Esophagus squamous epithelium (tissue), 5 donors: ENCODE results near the gene MYOCD. TPM values are rescaled to one million over a fixed set of nuclear protein-coding genes. Genes with fewer than 3 reads are reported as not detected.

Source experiments
- DNase-seq: peaks from one replicate; lab custom pipeline; 2025; lab: John Stamatoyannopoulos, UW
- H3K27ac ChIP-seq, 4 donors: fragments of 200-600 bp; sonication (generic); one replicate each; pipeline ENCODE4 v1.5.1; 2016 to 2019; ENCODE audit warnings: mild to moderate bottlenecking in 1 of 4
- H3K27me3 ChIP-seq, 4 donors: fragments of 200-600 bp; sonication (generic); 1 replicate in 3 of 4; 2 replicates in 1 of 4; pipeline versions ENCODE4 v1.5.1 to v1.6.0; 2017 to 2021; ENCODE audit warnings: antibody characterized with exemption in 1 of 4
- H3K36me3 ChIP-seq, 3 donors: fragments of 200-600 bp; sonication (generic); one replicate each; pipeline ENCODE4 v1.5.1; 2016 to 2019
- H3K4me1 ChIP-seq, 3 donors: fragments of 200-600 bp; sonication (generic); one replicate each; pipeline ENCODE4 v1.5.1; 2017 to 2019
- H3K4me3 ChIP-seq, 4 donors: fragments of 200-600 bp; sonication (generic); 1 replicate in 3 of 4; 2 replicates in 1 of 4; pipeline ENCODE4 v1.5.1; 2016 to 2019; ENCODE audit warnings: mild to moderate bottlenecking in 2 of 4, moderate library complexity in 1 of 4
- H3K9me3 ChIP-seq, 3 donors: fragments of 200-600 bp; sonication (generic); one replicate each; pipeline ENCODE4 v1.5.1; 2016 to 2019
- POLR2A ChIP-seq, 4 donors: fragments of 450-650 bp; IDR thresholded peaks; one replicate each; pipeline ENCODE4 v1.6.1; 2017; ENCODE audit warnings: antibody characterized with exemption in 4 of 4, mild to moderate bottlenecking in 4 of 4, moderate library complexity in 3 of 4
- WGBS, 2 donors: methylation state at CpG; one replicate each; pipeline ENCODE4 v1.1.5; 2018; 5-methylcytosine and 5-hydroxymethylcytosine counted together
- intact Hi-C: fragments of 100-400 bp; cut with DNase I; formaldehyde crosslinking; loops from one replicate; pipeline ENCODE4 v1.15.0; 2022
- total RNA-seq, 4 donors: library from RNA; depleted of rRNA; stranded (reverse); fragments of >200 nt; gene quantifications; one replicate each; pipeline ENCODE4 v1.1.0, GENCODE V29; 2016
- TF ChIP-seq, protein P1 (sequence below), 6 experiments: fragments of 450-650 bp in 4 of 6; fragments of 200-600 bp in 2 of 6; sonication (generic) in 2 of 6; IDR thresholded peaks; one replicate each; pipeline ENCODE4 v1.5.1; 2016 to 2019; ENCODE audit warnings: antibody characterized with exemption in 6 of 6, mild to moderate bottlenecking in 4 of 6, moderate library complexity in 4 of 6
- donor health status: DM: yes; HTN: yes; CAD: no.

MYOCD gene
- total RNA-seq, 4 donors from 2014 or later, result 2.3 to 27.5 (median 7.8) TPM

DNA sequence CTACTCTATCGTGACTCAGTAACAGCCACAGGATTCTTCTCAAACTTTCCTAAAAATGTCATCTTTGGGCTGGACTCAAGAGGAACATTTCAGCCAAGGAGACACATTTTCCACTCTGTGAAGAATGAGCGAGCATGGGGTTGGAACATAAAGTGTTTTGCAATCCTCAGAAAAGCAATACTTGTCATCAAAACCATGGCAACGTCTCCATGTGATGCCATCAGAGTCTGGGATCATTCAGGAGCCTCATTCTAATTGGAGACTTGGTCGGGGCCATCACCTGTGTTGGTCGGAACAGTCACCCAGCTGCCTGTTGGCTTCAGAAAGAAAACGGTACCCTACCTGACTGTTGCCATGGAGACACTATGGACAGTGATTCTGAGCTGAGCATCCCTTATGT is 25.5 kb downstream of the MYOCD start:
- TF ChIP-seq POLR2A (IDR thresholded peaks at IDR 0.05), result no peak
- TF ChIP-seq, protein P1, sequence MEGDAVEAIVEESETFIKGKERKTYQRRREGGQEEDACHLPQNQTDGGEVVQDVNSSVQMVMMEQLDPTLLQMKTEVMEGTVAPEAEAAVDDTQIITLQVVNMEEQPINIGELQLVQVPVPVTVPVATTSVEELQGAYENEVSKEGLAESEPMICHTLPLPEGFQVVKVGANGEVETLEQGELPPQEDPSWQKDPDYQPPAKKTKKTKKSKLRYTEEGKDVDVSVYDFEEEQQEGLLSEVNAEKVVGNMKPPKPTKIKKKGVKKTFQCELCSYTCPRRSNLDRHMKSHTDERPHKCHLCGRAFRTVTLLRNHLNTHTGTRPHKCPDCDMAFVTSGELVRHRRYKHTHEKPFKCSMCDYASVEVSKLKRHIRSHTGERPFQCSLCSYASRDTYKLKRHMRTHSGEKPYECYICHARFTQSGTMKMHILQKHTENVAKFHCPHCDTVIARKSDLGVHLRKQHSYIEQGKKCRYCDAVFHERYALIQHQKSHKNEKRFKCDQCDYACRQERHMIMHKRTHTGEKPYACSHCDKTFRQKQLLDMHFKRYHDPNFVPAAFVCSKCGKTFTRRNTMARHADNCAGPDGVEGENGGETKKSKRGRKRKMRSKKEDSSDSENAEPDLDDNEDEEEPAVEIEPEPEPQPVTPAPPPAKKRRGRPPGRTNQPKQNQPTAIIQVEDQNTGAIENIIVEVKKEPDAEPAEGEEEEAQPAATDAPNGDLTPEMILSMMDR (IDR thresholded peaks at IDR 0.05), result no peak
- Histone ChIP-seq H3K36me3 (no peaks in the 10 kb centered on the region), H3K4me1 (no peaks in the 10 kb centered on the region), H3K27ac (peak overlapping the region in 3 of 4 donors; percentile 61 to 81 (median 66)), H3K4me3 (no peak overlapping the region), H3K27me3 (no peaks in the 10 kb centered on the region), H3K9me3 (no peaks in the 10 kb centered on the region)
- DNase-seq, result no peak
- WGBS, 2 donors, result 40 to 54% methylated on average over 5 to 6 of the region's 6 CpGs
- intact Hi-C loops, result no loop called here

DNA sequence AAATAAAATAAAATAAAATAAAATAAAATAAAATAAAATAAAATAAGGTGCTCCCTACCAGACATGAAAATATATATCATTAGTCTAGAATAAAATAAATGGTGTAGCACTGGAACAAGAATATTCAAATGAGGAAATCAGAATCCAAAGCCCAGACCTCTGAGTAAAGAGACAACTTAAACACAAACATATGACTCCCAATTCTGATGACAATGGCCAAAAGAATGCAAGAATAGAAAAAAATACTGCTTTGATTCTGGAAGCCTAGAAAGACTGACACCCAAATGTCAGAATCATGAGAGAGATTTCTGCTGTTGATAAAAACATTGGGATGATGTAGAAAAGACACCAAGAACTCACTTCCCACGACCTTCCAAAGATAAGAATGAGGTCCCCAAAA is 27.9 kb downstream of the MYOCD start:
- H3K27me3 ChIP-seq, result no peaks in the 10 kb centered on the region
- no peaks in the 10 kb centered on the region for H3K36me3 ChIP-seq
- 19 to 25% methylated on average over 1 of the region's 1 CpG for WGBS, 2 donors
- H3K9me3 ChIP-seq, result no peaks in the 10 kb centered on the region
- no peak overlapping the region for H3K4me3 ChIP-seq
- intact Hi-C loops, result no loop called here
- no peaks in the 10 kb centered on the region for H3K4me1 ChIP-seq
- no peak for DNase-seq
- H3K27ac ChIP-seq, result peak overlapping the region in 1 of 4 donors; percentile 36
- TF ChIP-seq, protein P1 (IDR thresholded peaks at IDR 0.05), result no peak
- no peak for TF ChIP-seq POLR2A (IDR thresholded peaks at IDR 0.05)

DNA sequence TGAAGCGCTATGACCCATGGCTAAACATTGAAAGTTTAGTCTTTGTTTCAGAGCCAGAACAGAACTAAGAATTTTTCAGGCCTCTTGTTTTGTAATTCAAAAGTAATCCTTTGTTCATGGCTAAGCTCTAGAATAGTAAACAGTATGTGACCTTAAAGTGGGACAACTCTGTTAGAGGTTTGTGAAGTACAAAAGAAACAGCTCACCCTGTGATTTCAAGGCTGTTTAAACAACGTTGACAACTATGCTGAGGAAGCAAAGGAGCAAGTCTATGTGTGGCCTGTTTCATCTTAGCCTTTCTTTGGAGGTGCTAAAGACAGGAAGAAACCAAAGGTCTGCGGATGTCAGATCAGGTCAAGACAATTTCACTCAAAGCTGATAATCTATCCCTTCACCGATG is 40.4 kb downstream of the MYOCD start:
- DNase-seq, result no peak
- 20 to 36% methylated on average over 4 of the region's 4 CpGs for WGBS, 2 donors

DNA sequence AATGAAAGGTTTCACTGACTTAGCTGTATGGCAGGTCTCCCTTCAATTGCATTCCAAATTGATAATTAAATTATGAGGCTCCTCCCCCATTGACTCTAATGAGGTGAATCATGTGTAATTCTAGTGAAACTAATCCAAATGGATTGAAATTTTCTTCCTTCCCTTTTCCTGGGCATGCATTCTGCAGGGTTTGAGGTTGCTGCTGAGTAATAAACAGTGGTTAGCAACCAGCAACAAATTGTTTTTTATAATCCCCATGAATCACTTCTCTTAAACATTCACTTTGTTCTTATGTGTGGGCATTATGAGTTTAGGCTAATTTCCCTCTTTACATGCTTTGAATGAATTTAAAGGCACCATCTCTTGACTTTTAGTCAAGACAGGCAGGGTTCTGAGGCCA is 43.4 kb downstream of the MYOCD start:
- no peaks in the 10 kb centered on the region for H3K9me3 ChIP-seq
- H3K27ac ChIP-seq, result no peak overlapping the region
- no peaks in the 10 kb centered on the region for H3K36me3 ChIP-seq
- H3K4me1 ChIP-seq, result peaks cover 0 to 10% (median 0%) of the 10 kb centered on the region in 3 donors
- DNase-seq, result no peak
- no peak overlapping the region for H3K4me3 ChIP-seq
- TF ChIP-seq, protein P1 (IDR thresholded peaks at IDR 0.05), result no peak
- TF ChIP-seq POLR2A (IDR thresholded peaks at IDR 0.05), result no peak
- no peaks in the 10 kb centered on the region for H3K27me3 ChIP-seq
- intact Hi-C loops, result no loop called here

More for the DNA sequence above, 40.4 kb downstream of the MYOCD start:
- H3K4me3 ChIP-seq, result no peak overlapping the region
- H3K36me3 ChIP-seq, result no peaks in the 10 kb centered on the region
- no peaks in the 10 kb centered on the region for H3K4me1 ChIP-seq
- no peaks in the 10 kb centered on the region for H3K9me3 ChIP-seq
- H3K27me3 ChIP-seq, result no peaks in the 10 kb centered on the region
- intact Hi-C loops, result no loop called here
- TF ChIP-seq POLR2A (IDR thresholded peaks at IDR 0.05), result no peak
- TF ChIP-seq, protein P1 (IDR thresholded peaks at IDR 0.05), result no peak
- H3K27ac ChIP-seq, result peak overlapping the region in 1 of 4 donors; percentile 30

DNA sequence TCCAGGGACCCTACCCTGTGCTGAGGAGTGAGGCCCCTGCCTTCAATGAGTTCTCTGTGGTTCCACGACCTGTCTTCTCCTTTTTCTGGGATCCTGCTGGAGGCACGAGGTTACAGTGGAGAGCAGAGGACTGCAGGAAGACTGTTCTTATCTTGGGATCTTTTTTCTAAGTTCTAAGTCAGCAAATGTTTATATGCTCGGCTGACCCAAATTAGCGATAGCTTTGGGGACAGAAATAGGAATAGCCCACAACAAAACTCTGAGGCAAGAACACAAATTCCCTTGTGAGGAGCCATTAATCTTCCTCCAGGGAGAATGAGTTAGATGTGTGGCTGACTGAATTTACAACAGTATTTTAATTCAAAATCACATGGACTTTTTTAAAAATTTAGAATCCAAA is 46.7 kb downstream of the MYOCD start:
- Histone ChIP-seq H3K36me3 (no peaks in the 10 kb centered on the region), H3K4me3 (no peak overlapping the region), H3K27me3 (no peaks in the 10 kb centered on the region), H3K27ac (peak overlapping the region in 2 of 4 donors; percentile 22 to 26), H3K9me3 (no peaks in the 10 kb centered on the region), H3K4me1 (peaks cover 0 to 10% (median 0%) of the 10 kb centered on the region in 3 donors)
- no peak for DNase-seq
- intact Hi-C loops, result no loop called here
- no peak for TF ChIP-seq POLR2A (IDR thresholded peaks at IDR 0.05)
- TF ChIP-seq, protein P1 (IDR thresholded peaks at IDR 0.05), result no peak
- 27 to 59% methylated on average over 4 of the region's 4 CpGs for WGBS, 2 donors
